ENCODE results near the gene AP1S1. TPM values are rescaled to one million over a fixed set of nuclear protein-coding genes. Genes with fewer than 3 reads are reported as not detected.

Gene AP1S1
- total and polyA plus RNA-seq, 12 donors = 7.8 to 33.1 (median 11.4) TPM

GRCh38 chr7:101186844-101187428 lies 32.7 kb downstream of the AP1S1 start:
- WGBS, 2 donors = 83 to 84% methylated on average over 4 of the region's 4 CpGs

DNA sequence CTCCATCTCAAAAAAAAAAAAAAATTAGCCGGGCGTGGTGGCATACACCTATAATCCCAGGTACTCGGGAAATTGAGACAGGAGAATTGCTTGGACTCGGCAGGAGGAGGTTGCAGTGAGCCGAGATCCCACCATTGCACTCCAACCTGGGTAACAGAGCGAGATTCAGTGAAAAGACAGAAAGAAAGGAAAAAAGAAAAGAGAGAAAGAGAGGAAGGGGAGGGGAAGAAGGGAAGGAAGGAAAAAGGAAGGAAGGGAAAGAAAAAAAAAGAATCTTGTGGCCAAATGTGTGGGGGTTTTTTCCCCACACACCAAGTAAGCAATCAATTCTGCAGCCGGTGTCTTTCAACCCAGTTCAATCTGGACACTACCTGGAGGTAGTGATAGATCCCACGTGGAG lies 34.8 kb downstream of the AP1S1 start:
- 79% methylated on average over 8 of the region's 8 CpGs for WGBS, 2 donors

More at GRCh38 chr7:101186844-101187428, 32.7 kb downstream of the AP1S1 start:
- DNase-seq (no peak), ATAC-seq (no peak)
- Histone ChIP-seq H3K27ac (no peak overlapping the region), H3K36me3 (no peaks in the 10 kb centered on the region), H3K9me3 (no peaks in the 10 kb centered on the region), H3K4me3 (no peak overlapping the region), H3K4me1 (no peaks in the 10 kb centered on the region), H3K27me3 (peaks cover 0 to 66% (median 35%) of the 10 kb centered on the region in 7 donors)
- intact Hi-C loops (cut with DNase I) = no loop called here
- TF ChIP-seq, protein P1, sequence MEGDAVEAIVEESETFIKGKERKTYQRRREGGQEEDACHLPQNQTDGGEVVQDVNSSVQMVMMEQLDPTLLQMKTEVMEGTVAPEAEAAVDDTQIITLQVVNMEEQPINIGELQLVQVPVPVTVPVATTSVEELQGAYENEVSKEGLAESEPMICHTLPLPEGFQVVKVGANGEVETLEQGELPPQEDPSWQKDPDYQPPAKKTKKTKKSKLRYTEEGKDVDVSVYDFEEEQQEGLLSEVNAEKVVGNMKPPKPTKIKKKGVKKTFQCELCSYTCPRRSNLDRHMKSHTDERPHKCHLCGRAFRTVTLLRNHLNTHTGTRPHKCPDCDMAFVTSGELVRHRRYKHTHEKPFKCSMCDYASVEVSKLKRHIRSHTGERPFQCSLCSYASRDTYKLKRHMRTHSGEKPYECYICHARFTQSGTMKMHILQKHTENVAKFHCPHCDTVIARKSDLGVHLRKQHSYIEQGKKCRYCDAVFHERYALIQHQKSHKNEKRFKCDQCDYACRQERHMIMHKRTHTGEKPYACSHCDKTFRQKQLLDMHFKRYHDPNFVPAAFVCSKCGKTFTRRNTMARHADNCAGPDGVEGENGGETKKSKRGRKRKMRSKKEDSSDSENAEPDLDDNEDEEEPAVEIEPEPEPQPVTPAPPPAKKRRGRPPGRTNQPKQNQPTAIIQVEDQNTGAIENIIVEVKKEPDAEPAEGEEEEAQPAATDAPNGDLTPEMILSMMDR (IDR thresholded peaks at IDR 0.05) = no peak

GRCh38 chr7:101195884-101196283 lies 41.6 kb downstream of the AP1S1 start:
- DNase-seq (no peak), ATAC-seq (no peak)
- Histone ChIP-seq H3K27ac (no peak overlapping the region), H3K4me3 (no peak overlapping the region), H3K36me3 (no peaks in the 10 kb centered on the region), H3K9me3 (no peaks in the 10 kb centered on the region), H3K4me1 (no peaks in the 10 kb centered on the region), H3K27me3 (peaks cover 7 to 63% (median 55%) of the 10 kb centered on the region in 7 donors)
- intact Hi-C loops (cut with DNase I) = loop anchor here in 2 of 10 donors (10.0 kb wide), 1 partner anchor 89 kb away; no protein-coding TSS in a partner anchor
- TF ChIP-seq, protein P1 (IDR thresholded peaks at IDR 0.05) = no peak
- WGBS, 2 donors = 83 to 87% methylated on average over 16 to 17 of the region's 17 CpGs

More for the DNA sequence above, 34.8 kb downstream of the AP1S1 start:
- intact Hi-C loops (cut with DNase I) = no loop called here
- Histone ChIP-seq H3K27me3 (peaks cover 0 to 44% (median 23%) of the 10 kb centered on the region in 7 donors), H3K4me1 (no peaks in the 10 kb centered on the region), H3K36me3 (no peaks in the 10 kb centered on the region), H3K27ac (no peak overlapping the region), H3K9me3 (no peaks in the 10 kb centered on the region), H3K4me3 (no peak overlapping the region)
- DNase-seq (no peak), ATAC-seq (no peak)
- TF ChIP-seq, protein P1 (IDR thresholded peaks at IDR 0.05) = no peak

DNA sequence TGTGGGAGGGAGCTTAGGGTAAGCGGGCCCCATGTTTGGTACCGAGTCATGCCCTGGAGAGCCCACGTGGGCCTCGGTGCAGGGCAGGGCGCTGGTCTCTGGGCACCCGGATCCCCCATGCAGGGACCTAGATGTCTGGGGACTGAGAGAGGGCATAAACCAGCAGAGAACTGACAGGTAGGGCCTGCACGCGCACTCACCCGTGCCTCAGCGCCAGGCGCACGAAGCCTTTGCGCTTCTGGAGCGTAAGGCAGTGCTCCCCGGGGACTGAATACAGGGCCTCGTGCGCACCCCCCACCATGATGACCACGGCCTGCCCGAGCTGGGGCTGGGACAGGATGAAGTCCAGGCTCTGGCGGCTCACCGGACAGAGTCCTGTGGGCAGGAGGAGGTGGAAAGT lies 43.7 kb downstream of the AP1S1 start:
- no peaks in the 10 kb centered on the region for H3K36me3 ChIP-seq
- WGBS, 2 donors = 58 to 68% methylated on average over 21 of the region's 21 CpGs
- DNase-seq (no peak), ATAC-seq (no peak)
- intact Hi-C loops (cut with DNase I) = loop anchor here in 2 of 10 donors (10.0 kb wide), 1 partner anchor 87 kb away; no protein-coding TSS in a partner anchor
- no peak overlapping the region for H3K4me3 ChIP-seq
- TF ChIP-seq, protein P1 (IDR thresholded peaks at IDR 0.05) = no peak
- H3K4me1 ChIP-seq = peaks cover 4 to 14% (median 9%) of the 10 kb centered on the region in 9 donors
- H3K9me3 ChIP-seq = no peaks in the 10 kb centered on the region
- no peak overlapping the region for H3K27ac ChIP-seq
- H3K27me3 ChIP-seq = peaks cover 25 to 84% (median 76%) of the 10 kb centered on the region in 7 donors
